HEK293 (cell line): ENCODE results near the gene ARHGEF7.

Experiments
- CTCF ChIA-PET: fragments of 350-600 bp; formaldehyde crosslinking; extraction: SDS; loops from one replicate; lab custom pipeline; 2021; ENCODE audit warnings: antibody characterized with exemption; lab: Yijun Ruan, JAX
- POLR2A ChIA-PET: fragments of 300-600 bp; formaldehyde crosslinking; extraction: SDS; loops from one replicate; lab custom pipeline; 2020; ENCODE audit warnings: antibody characterized with exemption, inconsistent platforms; lab: Yijun Ruan, JAX
- H3K27ac ChIP-seq: fragments of 200-500 bp; sonication (Bioruptor generic); 2 replicates; pipeline ENCODE4 v1.5.1; 2014; ENCODE audit warnings: low read depth, low read length, control low read depth, inconsistent platforms; ENCODE audit errors: extremely low read depth
- H3K36me3 ChIP-seq, 2 experiments: fragments of 200-500 bp in 1 of 2; sonication (Bioruptor generic) in 1 of 2; 1 replicate in 1 of 2; 2 replicates in 1 of 2; pipeline ENCODE4 v1.5.1; 2014 to 2017; ENCODE audit warnings: inconsistent platforms in 2 of 2, low read length in 2 of 2; ENCODE audit not compliant: control insufficient read depth in 2 of 2, insufficient read depth in 1 of 2
- H3K4me1 ChIP-seq: fragments of 200-500 bp; sonication (Bioruptor generic); 2 replicates; pipeline ENCODE4 v1.5.1; 2014; ENCODE audit warnings: mild to moderate bottlenecking, low read length, inconsistent platforms; ENCODE audit not compliant: control insufficient read depth, insufficient read depth
- H3K4me3 ChIP-seq: 2 replicates; pipeline ENCODE4 v1.5.1; 2011; ENCODE audit warnings: low read depth, mild to moderate bottlenecking, control low read depth, low read length, moderate library complexity
- H3K9me3 ChIP-seq: fragments of 200-500 bp; sonication (Bioruptor generic); 2 replicates; pipeline ENCODE4 v1.5.1; 2014; ENCODE audit warnings: low read depth, low read length, inconsistent platforms; ENCODE audit not compliant: control insufficient read depth, insufficient read depth
- BCL6B ChIP-seq: fragments of 450-650 bp; formaldehyde crosslinking; IDR thresholded peaks from 2 replicates; pipeline ENCODE4 v1.5.1; 2017; ENCODE audit warnings: missing biosample characterization, missing genetic modification characterization
- HIC1 ChIP-seq: fragments of 450-650 bp; formaldehyde crosslinking; IDR thresholded peaks from 2 replicates; pipeline ENCODE4 v1.5.1; 2016; ENCODE audit warnings: missing biosample characterization, missing genetic modification characterization
- PRDM1 ChIP-seq: fragments of 450-650 bp; formaldehyde crosslinking; IDR thresholded peaks from 2 replicates; pipeline ENCODE4; 2016; ENCODE audit warnings: missing biosample characterization, missing genetic modification characterization
- SCRT2 ChIP-seq: fragments of 450-650 bp; formaldehyde crosslinking; IDR thresholded peaks from 2 replicates; pipeline ENCODE4 v1.5.1; 2016; ENCODE audit warnings: missing biosample characterization, missing genetic modification characterization
- TSHZ1 ChIP-seq: fragments of 450-650 bp; formaldehyde crosslinking; IDR thresholded peaks from 2 replicates; pipeline ENCODE4 v1.5.1; 2016; ENCODE audit warnings: missing biosample characterization, missing genetic modification characterization, borderline replicate concordance
- ZBTB26 ChIP-seq: fragments of 450-650 bp; formaldehyde crosslinking; optimal IDR thresholded peaks from 2 replicates; pipeline ENCODE3; 2016; ENCODE audit warnings: missing biosample characterization, mild to moderate bottlenecking, missing genetic modification characterization
- ZFHX2 ChIP-seq: fragments of 450-650 bp; formaldehyde crosslinking; conservative IDR thresholded peaks from 2 replicates; pipeline ENCODE4 v1.5.1; 2016; ENCODE audit warnings: missing biosample characterization, missing genetic modification characterization
- ZNF155 ChIP-seq: fragments of 450-650 bp; formaldehyde crosslinking; IDR thresholded peaks from 2 replicates; pipeline ENCODE4 v1.5.1; 2016; ENCODE audit warnings: missing biosample characterization, missing genetic modification characterization
- ZNF266 ChIP-seq: fragments of 450-650 bp; formaldehyde crosslinking; IDR thresholded peaks from 2 replicates; pipeline ENCODE4 v1.5.1; 2016; ENCODE audit warnings: missing biosample characterization, missing genetic modification characterization, low read depth
- ZNF341 ChIP-seq: fragments of 450-650 bp; formaldehyde crosslinking; IDR thresholded peaks from 2 replicates; pipeline ENCODE4; 2016; ENCODE audit warnings: low read depth, missing biosample characterization, missing genetic modification characterization
- ZNF350 ChIP-seq: fragments of 450-650 bp; formaldehyde crosslinking; IDR thresholded peaks from 2 replicates; pipeline ENCODE4 v1.5.0; 2017; ENCODE audit warnings: missing biosample characterization, mild to moderate bottlenecking, missing genetic modification characterization
- ZNF488 ChIP-seq: fragments of 450-650 bp; formaldehyde crosslinking; IDR thresholded peaks from 2 replicates; pipeline ENCODE4 v1.5.1; 2016; ENCODE audit warnings: missing biosample characterization, missing genetic modification characterization
- ZNF501 ChIP-seq: fragments of 450-650 bp; formaldehyde crosslinking; IDR thresholded peaks from 2 replicates; pipeline ENCODE4 v1.5.1; 2016; ENCODE audit warnings: missing biosample characterization, missing genetic modification characterization
- ZNF560 ChIP-seq: fragments of 450-650 bp; formaldehyde crosslinking; IDR thresholded peaks from 2 replicates; pipeline ENCODE4 v1.5.1; 2017; ENCODE audit warnings: missing biosample characterization, missing genetic modification characterization, borderline replicate concordance
- ZNF600 ChIP-seq: fragments of 450-650 bp; formaldehyde crosslinking; IDR thresholded peaks from 2 replicates; pipeline ENCODE4 v1.5.1; 2016; ENCODE audit warnings: missing biosample characterization, missing genetic modification characterization
- ZNF704 ChIP-seq: fragments of 450-650 bp; formaldehyde crosslinking; IDR thresholded peaks from 2 replicates; pipeline ENCODE4 v1.5.1; 2016; ENCODE audit warnings: missing biosample characterization, missing genetic modification characterization
- ZNF776 ChIP-seq: fragments of 450-650 bp; formaldehyde crosslinking; IDR thresholded peaks from 2 replicates; pipeline ENCODE4 v1.5.0; 2017; ENCODE audit warnings: missing biosample characterization, missing genetic modification characterization, borderline replicate concordance
- ZSCAN4 ChIP-seq: fragments of 450-650 bp; formaldehyde crosslinking; IDR thresholded peaks from 2 replicates; pipeline ENCODE4 v1.5.1; 2017; ENCODE audit warnings: missing biosample characterization, missing genetic modification characterization
- ZXDB ChIP-seq: fragments of 450-650 bp; formaldehyde crosslinking; IDR thresholded peaks from 2 replicates; pipeline ENCODE4 v1.5.1; 2016; ENCODE audit warnings: missing biosample characterization, missing genetic modification characterization

ARHGEF7 gene

GRCh38 chr13:111232191-111232590 lies 117.1 kb downstream of the ARHGEF7 start:
- H3K36me3 ChIP-seq = peaks cover 0 to 10% of the 10 kb centered on the region in 2 experiments; a peak in 1 of 3 replicates
- no peaks in the 10 kb centered on the region for H3K4me1 ChIP-seq
- no peaks in the 10 kb centered on the region for H3K9me3 ChIP-seq
- TF ChIP-seq BCL6B (tag by site-specific recombination) = no peak
- ChIA-PET POLR2A (no interaction called here), CTCF (no interaction called here)
- H3K4me3 ChIP-seq = no peak overlapping the region
- H3K27ac ChIP-seq = no peak overlapping the region

GRCh38 chr13:111233080-111233479 lies 118.0 kb downstream of the ARHGEF7 start:
- Histone ChIP-seq H3K36me3 (peaks cover 0 to 10% of the 10 kb centered on the region in 2 experiments; a peak in 1 of 3 replicates), H3K27ac (no peak overlapping the region), H3K9me3 (no peaks in the 10 kb centered on the region), H3K4me1 (no peaks in the 10 kb centered on the region), H3K4me3 (no peak overlapping the region)
- no peak for TF ChIP-seq ZNF350 (tag by site-specific recombination)
- no peak for TF ChIP-seq ZBTB26 (tag by site-specific recombination)
- TF ChIP-seq ZXDB (tag by site-specific recombination) = no peak
- no peak for TF ChIP-seq ZNF341 (tag by site-specific recombination)
- TF ChIP-seq SCRT2 (tag by site-specific recombination) = no peak
- TF ChIP-seq ZNF704 (tag by site-specific recombination) = no peak
- no peak for TF ChIP-seq HIC1
- TF ChIP-seq ZNF155 = no peak
- TF ChIP-seq ZNF266 (tag by site-specific recombination) = no peak
- no peak for TF ChIP-seq ZNF488
- TF ChIP-seq ZNF560 (tag by site-specific recombination) = no peak
- TF ChIP-seq ZSCAN4 = no peak
- TF ChIP-seq ZNF501 = no peak
- no peak for TF ChIP-seq PRDM1 (tag by site-specific recombination)
- no peak for TF ChIP-seq ZFHX2
- TF ChIP-seq ZNF600 (tag by site-specific recombination) = no peak
- no peak for TF ChIP-seq TSHZ1 (tag by site-specific recombination)
- TF ChIP-seq ZNF776 (tag by site-specific recombination) = no peak
- ChIA-PET POLR2A (no interaction called here), CTCF (no interaction called here)
